Effector memory CD4-positive, alpha-beta T cell (primary cell): ENCODE data around the gene STK32B.

Experiments used
- DNase-seq, 3 donors: peaks; one replicate each; pipeline ENCODE4 v3.0.0-alpha.2; 2020
- H3K27ac ChIP-seq: 2 replicates; pipeline ENCODE4 v1.7.0; 2013; ENCODE audit warnings: mild to moderate bottlenecking, low read length, moderate library complexity; ENCODE audit not compliant: insufficient read depth, poor library complexity, severe bottlenecking
- H3K27me3 ChIP-seq: replicated peaks from 2 replicates; pipeline ENCODE4 v1.7.0; 2013; ENCODE audit warnings: mild to moderate bottlenecking, low read length; ENCODE audit not compliant: insufficient read depth, control insufficient read depth, poor library complexity, severe bottlenecking
- H3K36me3 ChIP-seq: 2 replicates; pipeline ENCODE4 v1.7.0; 2013; ENCODE audit warnings: mild to moderate bottlenecking, low read length, moderate library complexity; ENCODE audit not compliant: control insufficient read depth, insufficient read depth
- H3K4me1 ChIP-seq: 2 replicates; pipeline ENCODE4 v1.7.0; 2013; ENCODE audit warnings: low read length, mild to moderate bottlenecking; ENCODE audit not compliant: control insufficient read depth, insufficient read depth, poor library complexity, severe bottlenecking
- H3K4me3 ChIP-seq: 2 replicates; pipeline ENCODE4 v1.7.0; 2013; ENCODE audit warnings: low read length, low read depth, mild to moderate bottlenecking; ENCODE audit not compliant: insufficient read depth, poor library complexity, severe bottlenecking
- H3K9me3 ChIP-seq: 2 replicates; pipeline ENCODE4 v1.7.0; 2013; ENCODE audit warnings: mild to moderate bottlenecking, low read length, moderate library complexity; ENCODE audit not compliant: control insufficient read depth

STK32B gene

GRCh38 chr4:5014007-5014682, 37.1 kb upstream of the STK32B start:
- no peak overlapping the region for H3K27ac ChIP-seq
- H3K9me3 ChIP-seq = no peaks in the 10 kb centered on the region
- no peaks in the 10 kb centered on the region for H3K4me1 ChIP-seq
- H3K27me3 ChIP-seq = no peaks in the 10 kb centered on the region
- DNase-seq = no peak
- H3K36me3 ChIP-seq = no peaks in the 10 kb centered on the region
- no peak overlapping the region for H3K4me3 ChIP-seq

- no peak for DNase-seq
- Histone ChIP-seq H3K27ac (no peak overlapping the region), H3K4me3 (no peak overlapping the region), H3K27me3 (no peaks in the 10 kb centered on the region), H3K4me1 (no peaks in the 10 kb centered on the region), H3K36me3 (no peaks in the 10 kb centered on the region), H3K9me3 (no peaks in the 10 kb centered on the region)
Measured at GRCh38 chr4:5018096-5018495, 33.2 kb upstream of the STK32B start.

DNA sequence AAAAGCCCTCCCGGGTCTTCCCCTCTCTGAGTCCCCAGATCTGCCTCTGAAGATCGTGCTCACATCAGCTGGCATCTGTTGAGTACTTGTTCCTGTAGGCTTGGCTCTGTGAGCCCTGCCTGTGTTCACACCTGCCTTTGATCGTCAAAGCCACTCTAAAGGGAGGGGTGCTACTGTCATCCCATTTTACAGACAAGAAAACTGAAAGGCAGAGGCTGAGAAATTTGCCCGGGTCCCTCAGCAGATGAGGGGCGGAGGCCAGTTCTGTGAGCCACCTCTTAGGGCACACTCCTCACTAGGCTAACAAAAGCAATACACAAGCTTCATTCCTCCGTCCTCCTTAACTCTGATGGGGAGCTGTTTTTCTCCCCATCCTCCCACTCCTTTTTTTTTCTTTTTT, 32.7 kb upstream of the STK32B start:
- Histone ChIP-seq H3K4me1 (no peaks in the 10 kb centered on the region), H3K27me3 (no peaks in the 10 kb centered on the region), H3K27ac (no peak overlapping the region), H3K4me3 (no peak overlapping the region), H3K36me3 (no peaks in the 10 kb centered on the region), H3K9me3 (no peaks in the 10 kb centered on the region)
- no peak for DNase-seq

- Histone ChIP-seq H3K4me1 (no peaks in the 10 kb centered on the region), H3K36me3 (no peaks in the 10 kb centered on the region), H3K4me3 (no peak within 1 kb of the TSS), H3K27me3 (no peaks in the 10 kb centered on the region), H3K9me3 (no peaks in the 10 kb centered on the region), H3K27ac (no peak within 1 kb of the TSS)
- DNase-seq = no peak
Measured at GRCh38 chr4:5019274-5019673, 32.0 kb upstream of the STK32B start, which contains the start of gene CYTL1. Gene CYTL1 (minus strand): TSS chr4:5019458. CDS start chr4:5019445, 13 bp downstream.

DNA sequence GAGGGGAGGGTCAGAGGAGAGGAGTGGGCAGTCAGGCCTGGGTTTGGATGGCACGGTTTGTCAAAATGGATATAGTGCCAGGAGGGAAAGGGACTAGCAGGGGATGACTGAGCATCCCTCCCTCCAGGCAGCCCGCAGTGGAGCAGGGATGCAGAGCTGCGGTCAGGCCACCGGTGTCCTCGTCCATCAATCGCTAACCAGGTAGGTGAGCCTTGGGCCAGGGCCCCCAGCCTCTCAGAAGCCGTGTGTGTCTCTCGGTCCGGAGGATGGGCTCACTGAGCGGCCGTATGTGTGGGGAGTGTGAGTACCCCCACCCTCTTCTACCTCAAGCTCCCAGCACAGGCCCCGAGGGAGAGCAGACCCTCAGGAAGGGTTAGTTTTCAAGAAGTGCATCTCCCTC, 31.5 kb upstream of the STK32B start:
- Histone ChIP-seq H3K36me3 (no peaks in the 10 kb centered on the region), H3K9me3 (no peaks in the 10 kb centered on the region), H3K27me3 (no peaks in the 10 kb centered on the region), H3K27ac (no peak overlapping the region), H3K4me1 (no peaks in the 10 kb centered on the region), H3K4me3 (no peak overlapping the region)
- no peak for DNase-seq

GRCh38 chr4:5020341-5020740, 30.9 kb upstream of the STK32B start:
- no peak for DNase-seq
- no peaks in the 10 kb centered on the region for H3K9me3 ChIP-seq

GRCh38 chr4:5021546-5021945, 29.7 kb upstream of the STK32B start:
- no peak overlapping the region for H3K27ac ChIP-seq
- H3K4me1 ChIP-seq = no peaks in the 10 kb centered on the region
- no peak overlapping the region for H3K4me3 ChIP-seq
- no peak for DNase-seq
- H3K9me3 ChIP-seq = no peaks in the 10 kb centered on the region
- no peaks in the 10 kb centered on the region for H3K27me3 ChIP-seq
- H3K36me3 ChIP-seq = no peaks in the 10 kb centered on the region

More at GRCh38 chr4:5020341-5020740, 30.9 kb upstream of the STK32B start:
- H3K4me1 ChIP-seq = no peaks in the 10 kb centered on the region
- no peaks in the 10 kb centered on the region for H3K27me3 ChIP-seq
- H3K36me3 ChIP-seq = no peaks in the 10 kb centered on the region
- H3K27ac ChIP-seq = no peak overlapping the region
- H3K4me3 ChIP-seq = no peak overlapping the region

GRCh38 chr4:5024673-5025072, 26.6 kb upstream of the STK32B start:
- Histone ChIP-seq H3K36me3 (no peaks in the 10 kb centered on the region), H3K4me3 (no peak overlapping the region), H3K9me3 (no peaks in the 10 kb centered on the region), H3K27me3 (no peaks in the 10 kb centered on the region), H3K4me1 (no peaks in the 10 kb centered on the region), H3K27ac (no peak overlapping the region)
- no peak for DNase-seq

- no peak for DNase-seq
- Histone ChIP-seq H3K36me3 (no peaks in the 10 kb centered on the region), H3K27me3 (no peaks in the 10 kb centered on the region), H3K4me1 (no peaks in the 10 kb centered on the region), H3K9me3 (no peaks in the 10 kb centered on the region), H3K4me3 (no peak overlapping the region), H3K27ac (no peak overlapping the region)
Measured at GRCh38 chr4:5026371-5026770, 24.9 kb upstream of the STK32B start.

GRCh38 chr4:5027346-5027745, 23.9 kb upstream of the STK32B start:
- Histone ChIP-seq H3K27me3 (no peaks in the 10 kb centered on the region), H3K36me3 (no peaks in the 10 kb centered on the region), H3K9me3 (no peaks in the 10 kb centered on the region), H3K27ac (no peak overlapping the region), H3K4me1 (no peaks in the 10 kb centered on the region), H3K4me3 (no peak overlapping the region)
- no peak for DNase-seq
